Dedifferentiated amniotic fluid mesenchymal stem cell (primary cell): Measurements from ENCODE around the gene NME3.

Experiments
- DNase-seq: peaks from one replicate; pipeline ENCODE4 v3.0.0-alpha.2; 2016; ENCODE audit errors: extremely low spot score

NME3 gene

DNA sequence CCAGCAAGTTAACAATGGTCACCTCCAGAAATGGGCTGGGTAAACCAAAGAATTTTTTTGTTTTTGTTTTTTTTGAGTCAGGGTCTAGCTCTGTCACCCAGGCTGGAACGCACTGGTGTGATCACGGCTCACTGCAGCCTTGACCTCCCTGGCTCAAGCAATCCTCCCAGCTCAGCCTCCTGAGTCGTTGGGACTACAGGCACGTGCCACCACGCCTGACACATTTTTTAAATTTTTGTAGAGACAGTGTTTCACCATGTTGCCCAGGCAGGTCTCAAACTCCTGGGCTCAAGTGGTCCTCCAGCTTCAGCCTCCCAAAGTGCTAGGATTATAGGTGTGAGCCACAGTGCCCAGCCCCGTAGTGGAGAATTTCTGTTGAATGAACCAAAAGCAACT, 9.3 kb upstream of the NME3 start:
- no peak for DNase-seq

DNA sequence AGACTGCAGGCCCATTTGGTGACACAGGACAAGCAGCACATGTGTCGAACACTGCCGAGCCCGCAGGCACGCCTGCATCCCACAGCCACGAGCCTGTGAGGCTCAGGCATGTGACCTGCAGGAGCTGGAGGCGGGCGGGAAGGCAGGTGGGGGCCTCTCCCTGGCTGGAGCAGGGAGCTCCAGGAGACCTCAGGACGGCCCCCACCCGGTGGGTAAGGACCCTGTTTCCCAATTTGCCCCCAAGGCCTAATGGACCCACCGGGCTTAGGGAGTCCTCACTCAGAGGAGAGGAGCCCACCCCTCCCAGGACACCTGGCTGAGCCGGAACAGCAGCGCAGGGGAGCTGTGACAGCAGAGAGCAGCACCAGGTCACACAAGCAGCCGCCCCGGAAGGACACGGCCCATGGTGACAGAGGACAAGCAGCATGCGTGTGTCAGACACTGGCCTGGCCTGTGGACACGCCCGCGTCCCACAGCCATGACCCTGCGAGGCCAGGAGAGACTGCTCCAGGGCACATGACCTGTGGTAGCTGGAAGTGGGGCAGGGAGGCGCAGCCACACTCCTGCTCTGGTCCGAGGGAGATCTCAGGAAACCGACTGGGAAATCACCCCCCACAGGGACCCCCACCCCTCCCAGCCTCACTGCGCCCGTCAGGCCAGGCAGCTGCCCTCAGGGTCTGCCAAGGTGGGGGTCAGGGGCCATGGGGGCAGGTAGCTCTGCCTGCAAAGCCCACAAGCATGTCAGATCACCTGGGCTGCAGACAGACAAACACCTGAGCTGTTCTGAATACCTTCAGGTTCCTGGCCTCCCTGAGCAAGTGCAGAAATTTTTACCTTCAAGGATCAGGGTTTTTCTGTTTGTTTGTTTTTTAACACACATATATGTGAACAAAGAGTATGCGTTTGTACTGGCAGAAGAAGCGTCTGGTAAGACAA, 8.7 kb upstream of the NME3 start:
- no peak for DNase-seq

DNA sequence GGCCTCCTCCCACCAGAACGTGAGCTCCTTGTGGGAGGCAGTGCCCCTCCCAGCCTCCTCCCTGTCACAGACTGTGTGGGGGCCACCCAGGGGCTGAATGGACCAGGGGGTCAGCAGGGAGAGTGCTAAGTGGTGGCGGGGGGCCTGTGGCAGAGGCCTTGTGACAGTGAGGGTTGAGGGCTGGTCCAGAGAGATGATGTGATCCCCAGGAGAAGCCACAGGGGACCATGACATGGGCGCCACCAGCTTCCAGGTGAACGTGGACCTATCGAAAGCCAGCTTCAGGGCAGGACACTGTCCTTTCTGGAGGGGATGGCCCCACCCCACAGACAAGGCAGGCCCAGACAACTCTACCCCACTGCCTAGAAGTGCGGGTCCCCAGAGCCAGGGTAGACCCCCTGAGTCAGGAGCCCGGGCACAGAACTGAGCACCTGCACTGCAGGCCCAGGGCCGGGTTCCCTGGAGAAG, 7.9 kb upstream of the NME3 start:
- DNase-seq, result no peak

DNA sequence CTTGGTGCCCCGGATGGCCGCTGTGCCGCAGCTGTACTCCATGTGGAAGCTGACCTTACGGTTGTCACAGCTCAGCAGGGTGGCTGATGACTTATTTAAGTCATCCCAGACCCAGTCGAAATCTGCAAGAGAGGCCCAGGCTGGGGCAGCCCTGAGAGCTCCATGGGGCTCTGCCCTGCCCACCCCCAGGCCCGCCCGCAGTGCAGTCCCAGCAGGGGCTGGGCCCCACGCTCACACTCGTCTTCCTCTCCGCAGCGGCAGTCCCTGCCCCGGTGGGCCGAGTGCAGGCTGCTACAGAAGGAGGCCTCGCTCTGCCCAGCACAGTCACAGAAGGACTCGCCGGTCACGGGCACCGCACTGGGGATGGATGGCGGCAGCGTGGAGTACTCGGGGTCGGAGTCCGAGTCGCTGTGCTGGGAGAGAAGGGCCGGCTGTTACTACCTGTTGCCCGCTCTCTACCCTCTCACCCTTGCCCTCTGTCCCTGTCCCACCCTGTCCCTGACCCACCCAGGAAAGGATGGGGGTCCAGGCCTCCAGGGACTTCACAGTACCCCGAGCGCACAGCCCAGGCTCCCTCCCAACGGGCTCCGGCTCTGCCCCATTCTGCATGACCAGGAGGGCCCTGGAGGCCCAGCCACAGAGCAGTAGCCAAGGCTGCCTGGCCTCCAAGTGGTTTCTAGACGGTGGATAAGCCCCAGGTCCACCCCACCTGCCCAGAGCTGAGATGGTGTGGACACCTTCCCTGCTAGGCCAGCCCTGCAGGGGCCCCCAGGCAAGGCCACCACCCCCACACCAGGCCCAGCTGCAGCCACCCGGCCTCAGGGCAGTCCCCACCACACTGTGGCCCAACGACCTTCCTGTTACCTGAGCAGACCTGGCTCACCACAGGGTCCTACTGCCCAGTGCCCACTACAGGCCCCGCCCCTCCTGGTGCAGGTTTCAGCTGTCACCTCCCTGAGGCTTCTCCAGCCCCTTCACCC, 7.1 kb upstream of the NME3 start:
- no peak for DNase-seq

DNA sequence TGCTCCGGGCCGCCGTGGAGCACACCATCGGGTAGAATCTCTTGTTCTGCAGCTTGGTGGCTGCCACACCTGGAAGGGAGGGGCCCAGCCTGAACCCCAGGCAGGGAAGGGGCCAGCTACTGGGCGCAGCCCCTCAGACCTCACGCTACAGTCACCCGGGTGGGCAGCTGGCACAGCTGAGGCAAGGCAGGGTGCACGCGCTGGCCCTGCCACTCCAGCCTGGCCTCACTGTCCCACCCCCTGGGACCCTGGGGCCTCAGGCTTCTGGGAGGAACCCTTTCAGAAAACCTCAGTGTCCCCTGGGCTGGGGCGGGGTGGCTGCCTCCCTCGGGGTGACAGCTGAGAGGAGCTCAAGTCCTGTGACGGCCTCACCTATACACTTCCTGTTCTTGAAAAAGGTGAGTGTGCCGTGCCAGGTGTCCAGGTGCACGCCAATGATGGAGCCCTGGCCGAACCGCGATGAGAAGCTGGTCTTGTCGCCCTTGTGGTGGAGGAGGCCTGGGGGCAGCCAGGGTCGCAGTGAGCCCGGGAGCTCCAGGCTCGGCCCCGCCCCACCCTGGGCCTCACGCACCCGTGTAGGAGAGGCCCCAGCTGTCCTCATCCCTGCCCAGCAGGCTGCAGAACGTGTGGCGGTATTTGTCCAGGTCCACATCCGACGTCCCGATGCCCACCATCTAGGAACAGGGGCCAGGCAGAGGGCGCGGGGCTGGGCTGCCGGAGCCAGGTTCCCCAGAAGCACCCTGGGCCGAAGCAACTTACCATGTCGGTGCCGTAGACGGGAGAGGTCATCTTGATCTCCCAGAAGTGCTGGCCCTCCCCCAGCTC, 6.2 kb upstream of the NME3 start:
- DNase-seq, result no peak

DNA sequence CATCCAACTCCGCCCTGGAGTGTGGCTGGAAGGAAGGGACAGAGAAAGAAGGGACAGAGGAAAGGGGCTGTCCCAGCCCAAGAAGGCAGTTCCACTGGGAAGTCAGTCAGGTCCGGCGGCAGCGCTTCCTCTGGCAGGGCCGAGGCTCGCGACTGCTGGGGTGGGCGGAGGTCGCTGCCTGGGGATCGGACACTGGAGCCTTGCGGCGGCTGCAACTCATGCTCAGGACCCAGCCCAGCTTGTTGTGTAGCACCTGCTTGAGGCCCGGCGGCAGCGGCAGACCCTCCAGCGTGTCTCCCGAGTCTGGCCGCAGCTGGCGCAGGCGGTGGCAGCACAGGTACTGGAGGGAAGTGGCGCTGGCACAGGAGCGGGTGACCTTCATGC, 5.6 kb upstream of the NME3 start:
- DNase-seq, result no peak

DNA sequence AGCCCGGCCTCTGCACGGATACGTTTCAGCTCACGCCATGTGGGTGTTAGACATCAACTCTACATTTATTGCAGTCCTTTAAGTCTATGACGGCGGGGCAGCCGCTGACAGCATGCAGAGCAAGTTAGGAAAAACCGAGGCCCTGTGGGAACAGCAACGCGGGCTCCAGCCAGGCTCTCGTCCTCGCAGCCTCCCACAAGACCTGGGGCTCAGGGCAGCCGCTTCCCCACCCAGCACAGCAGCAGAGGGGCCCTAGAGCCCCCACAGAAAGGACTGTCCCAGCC, 5.3 kb upstream of the NME3 start:
- DNase-seq, result no peak

DNA sequence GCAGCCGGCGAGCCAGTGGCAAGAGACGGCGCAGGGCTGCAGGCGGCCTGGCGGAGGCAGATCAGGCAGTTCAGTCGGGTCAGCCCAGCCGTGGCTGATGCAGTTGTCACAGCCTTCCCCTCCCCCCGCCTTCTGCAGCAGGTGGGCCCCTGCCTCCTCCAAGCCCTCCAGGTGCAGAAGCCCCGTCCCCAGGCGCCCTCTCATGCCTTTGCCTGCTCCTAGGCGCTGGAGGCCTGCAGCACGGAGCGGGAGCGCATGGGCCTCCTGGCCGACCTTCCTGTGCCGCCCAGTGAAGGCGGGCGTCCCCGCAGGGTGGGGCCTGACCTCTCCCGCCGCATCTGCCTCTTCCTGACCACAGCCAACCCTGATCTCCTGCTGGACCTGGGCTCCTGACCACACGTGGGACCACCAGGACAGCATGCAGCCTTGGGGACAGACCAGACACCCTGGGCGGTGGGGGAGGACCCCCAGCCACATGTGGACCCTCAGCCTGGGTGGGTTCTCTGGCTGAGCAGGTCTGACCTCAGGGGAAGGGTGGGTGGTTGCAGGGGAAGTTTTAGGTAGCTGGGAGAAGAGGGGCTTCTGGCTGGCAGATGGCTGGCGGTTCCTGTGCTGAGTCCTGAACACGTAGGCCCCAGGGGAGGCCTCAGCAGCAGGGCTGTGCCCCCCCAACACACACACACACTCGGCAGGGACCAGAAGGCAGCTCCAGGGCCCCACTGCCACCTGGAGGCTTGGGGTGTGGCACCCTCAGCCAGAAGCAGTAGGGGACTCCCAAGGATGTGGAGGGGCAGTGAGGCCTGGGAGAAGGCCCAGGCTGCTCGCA, 4.7 kb upstream of the NME3 start:
- no peak for DNase-seq

DNA sequence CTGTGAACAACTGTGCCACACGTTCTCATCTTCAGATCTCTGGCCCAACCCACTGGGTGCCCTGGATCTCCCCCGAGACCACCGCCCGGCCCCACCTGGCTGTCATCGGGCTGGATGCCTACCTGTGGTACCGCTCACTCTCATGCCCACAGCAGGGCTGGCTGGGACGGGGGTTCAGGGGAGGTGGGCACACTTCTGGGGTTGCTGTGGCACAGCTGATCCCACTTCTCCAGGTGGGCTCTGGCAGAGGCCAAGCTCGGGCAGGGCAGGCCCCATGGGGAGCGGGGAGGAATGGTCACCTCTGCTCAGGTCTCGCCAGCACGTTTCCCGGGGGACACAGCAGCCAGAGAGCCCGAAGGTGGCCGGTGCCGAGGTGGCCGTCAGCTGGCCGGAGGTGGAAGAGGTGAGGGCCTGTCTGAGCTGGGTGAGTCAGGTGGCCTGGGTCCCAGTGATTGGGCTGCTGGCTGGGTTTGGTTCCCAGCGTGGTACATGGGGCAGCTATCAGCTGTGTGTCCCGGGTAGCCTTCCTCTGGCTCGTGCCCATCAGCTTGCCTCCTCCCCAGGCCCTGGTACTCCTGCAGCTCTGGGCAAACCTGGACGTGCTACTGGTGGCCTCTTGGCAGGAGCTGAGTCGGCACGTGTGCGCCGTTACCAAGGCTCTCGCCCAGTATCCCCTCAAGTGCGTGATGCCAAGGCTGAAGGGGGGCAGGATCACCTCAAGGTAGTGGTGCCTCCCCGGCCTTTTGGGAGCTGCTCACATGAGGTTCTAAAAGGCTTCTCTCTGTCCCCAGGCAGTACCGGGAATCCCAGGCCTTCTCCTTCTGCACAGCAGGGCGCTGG, 3.9 kb upstream of the NME3 start:
- DNase-seq, result no peak

DNA sequence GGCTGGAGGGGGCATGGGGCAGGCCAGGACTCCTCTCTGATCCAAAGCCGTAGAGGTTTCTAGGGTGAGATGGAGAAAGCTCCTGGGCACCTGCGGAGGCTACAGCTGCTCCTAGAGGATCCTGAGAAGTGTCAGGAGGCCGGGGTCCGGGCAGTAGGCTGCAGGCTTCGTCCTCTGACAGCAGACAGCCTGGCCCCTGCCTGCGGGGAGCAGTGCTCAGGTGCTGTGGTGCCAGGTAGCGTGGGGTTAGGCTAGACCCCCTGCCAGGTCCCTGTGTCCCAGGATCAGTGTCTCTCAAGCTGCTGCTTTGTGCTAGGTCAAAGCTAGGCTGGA, 3.1 kb upstream of the NME3 start:
- DNase-seq, result no peak

DNA sequence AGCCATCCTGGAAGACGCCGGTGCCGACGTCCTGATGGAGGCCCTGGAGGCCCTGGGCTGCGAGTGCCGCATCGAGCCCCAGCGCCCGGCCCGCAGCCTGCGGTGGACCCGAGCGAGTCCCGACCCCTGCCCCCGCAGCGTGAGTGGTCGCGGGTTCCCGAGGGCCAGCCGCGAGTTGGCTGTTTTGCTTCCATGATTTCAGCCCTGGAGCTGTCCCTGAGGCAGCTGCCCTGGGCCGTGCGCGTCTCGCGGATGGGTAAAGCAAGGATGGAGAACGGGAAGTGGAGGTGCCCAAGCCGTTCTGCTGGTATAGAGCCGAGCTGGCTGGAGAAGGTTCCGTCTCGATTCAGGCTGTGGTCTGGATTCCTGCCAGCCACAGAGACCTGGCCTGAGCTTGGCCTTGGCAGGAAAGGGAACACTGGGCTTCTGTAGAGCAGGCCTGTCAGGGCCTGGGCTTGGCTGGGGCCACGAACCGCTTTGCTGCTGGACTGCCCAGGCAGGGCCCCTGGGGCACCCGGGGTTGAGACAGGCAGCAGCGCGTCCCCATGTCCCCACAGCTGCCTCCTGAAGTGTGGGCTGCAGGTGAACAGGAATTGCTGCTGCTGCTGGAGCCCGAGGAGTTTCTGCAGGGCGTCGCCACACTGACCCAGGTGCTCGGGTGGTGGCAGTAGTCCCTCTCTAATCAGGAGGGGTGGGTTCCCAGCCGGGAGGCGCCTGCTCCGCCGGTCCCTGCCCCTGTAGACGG, 2.5 kb upstream of the NME3 start:
- DNase-seq, result no peak

DNA sequence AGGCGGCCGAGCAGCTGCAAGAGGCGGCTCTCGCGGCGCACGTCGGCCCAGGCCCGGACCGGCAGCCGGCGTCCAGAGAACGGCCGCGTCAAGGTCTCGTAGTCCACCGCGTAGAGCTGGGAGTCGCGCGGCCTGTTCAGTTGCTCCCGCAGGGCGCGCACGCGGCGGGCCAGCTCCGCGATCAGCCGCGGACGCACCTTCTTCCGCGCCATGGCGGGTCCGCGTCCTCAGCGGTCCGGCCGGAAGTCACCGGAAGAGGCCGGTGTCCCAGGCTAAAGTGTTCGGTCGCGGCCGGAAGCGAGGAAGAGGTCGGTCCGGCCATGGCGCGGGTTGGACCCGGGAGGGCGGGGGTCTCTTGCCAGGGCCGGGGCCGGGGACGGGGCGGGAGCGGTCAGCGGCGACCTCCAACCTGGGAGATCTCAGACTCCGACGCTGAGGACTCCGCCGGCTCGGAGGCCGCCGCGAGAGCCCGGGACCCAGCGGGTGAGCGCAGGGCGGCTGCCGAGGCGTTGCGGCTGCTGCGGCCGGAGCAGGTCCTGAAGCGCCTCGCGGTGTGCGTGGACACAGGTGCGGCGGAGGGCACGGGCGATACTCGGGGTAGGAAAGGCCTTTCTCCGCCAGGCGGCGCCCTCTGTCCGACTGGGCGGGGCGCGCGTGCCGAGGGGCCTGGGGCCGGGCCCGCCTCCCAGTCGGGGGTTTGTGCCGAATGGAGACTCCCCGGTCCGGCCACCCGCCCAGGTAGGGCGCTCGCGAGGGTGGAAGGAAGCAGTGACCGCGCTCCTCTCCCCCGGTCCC, 1.8 kb upstream of the NME3 start, which contains the start of gene MRPS34:
Gene MRPS34 (minus strand): TSS at position 227 of the 795 bp plus-strand sequence. CDS start 15 bp downstream, at position 212.
- DNase-seq, result peak; percentile 77

DNA sequence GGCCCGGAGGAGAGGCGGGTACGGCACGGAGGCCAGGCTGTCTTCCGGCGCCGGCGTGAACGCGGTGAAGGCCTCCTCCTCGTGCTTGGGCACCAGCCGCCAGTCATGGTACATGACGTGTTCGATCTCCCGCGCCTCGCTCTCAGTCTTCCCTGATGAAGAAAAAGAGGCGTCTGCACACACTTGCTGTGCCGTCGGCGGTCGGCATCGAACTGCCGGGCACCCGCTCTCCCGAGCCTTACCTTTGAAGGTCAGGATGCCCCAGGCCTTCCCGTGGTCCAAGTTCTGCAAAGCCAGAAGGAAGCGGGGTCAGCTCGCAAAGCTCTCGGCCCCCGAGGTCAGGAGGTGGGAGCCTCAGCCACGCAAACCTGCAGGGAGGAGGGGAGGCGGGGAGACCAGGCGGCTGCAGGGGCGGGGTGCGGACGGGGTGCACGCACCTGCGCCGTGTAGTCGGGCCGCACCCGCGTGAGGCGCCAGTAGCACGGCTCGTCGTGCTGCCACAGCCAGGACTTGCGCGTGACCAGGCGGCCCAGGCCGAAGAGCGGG, 1.1 kb upstream of the NME3 start, which contains the start of gene EME2:
Gene EME2 (plus strand): TSS at position 449 of the 546 bp plus-strand sequence. CDS start 418 bp downstream, outside the sequence.
- no peak for DNase-seq

DNA sequence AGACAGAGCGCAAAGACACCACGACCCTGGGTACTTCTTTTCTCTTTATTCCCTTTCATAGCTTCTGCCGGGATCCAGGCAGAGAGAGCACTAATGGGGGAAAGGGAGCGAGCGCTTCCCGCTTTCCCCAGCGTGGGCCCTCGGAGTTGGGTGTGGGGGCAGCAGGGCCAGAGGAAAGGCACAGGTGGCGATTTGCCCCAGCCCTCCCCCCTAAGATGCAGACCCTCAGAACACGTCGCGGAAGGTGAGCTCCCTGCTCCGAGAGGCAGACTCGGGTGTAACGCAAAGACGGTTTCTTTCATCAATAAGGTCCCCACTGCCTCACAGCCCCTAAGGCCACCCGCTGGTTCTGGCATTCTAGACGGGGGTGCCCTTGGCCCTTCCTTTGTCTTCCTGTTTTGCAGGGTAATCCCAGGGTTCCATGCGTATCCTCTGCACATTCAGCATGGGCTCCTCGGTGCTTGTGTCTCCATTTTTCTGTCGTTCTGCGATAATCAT, 570 bp upstream of the NME3 start:
- no peak for DNase-seq

DNA sequence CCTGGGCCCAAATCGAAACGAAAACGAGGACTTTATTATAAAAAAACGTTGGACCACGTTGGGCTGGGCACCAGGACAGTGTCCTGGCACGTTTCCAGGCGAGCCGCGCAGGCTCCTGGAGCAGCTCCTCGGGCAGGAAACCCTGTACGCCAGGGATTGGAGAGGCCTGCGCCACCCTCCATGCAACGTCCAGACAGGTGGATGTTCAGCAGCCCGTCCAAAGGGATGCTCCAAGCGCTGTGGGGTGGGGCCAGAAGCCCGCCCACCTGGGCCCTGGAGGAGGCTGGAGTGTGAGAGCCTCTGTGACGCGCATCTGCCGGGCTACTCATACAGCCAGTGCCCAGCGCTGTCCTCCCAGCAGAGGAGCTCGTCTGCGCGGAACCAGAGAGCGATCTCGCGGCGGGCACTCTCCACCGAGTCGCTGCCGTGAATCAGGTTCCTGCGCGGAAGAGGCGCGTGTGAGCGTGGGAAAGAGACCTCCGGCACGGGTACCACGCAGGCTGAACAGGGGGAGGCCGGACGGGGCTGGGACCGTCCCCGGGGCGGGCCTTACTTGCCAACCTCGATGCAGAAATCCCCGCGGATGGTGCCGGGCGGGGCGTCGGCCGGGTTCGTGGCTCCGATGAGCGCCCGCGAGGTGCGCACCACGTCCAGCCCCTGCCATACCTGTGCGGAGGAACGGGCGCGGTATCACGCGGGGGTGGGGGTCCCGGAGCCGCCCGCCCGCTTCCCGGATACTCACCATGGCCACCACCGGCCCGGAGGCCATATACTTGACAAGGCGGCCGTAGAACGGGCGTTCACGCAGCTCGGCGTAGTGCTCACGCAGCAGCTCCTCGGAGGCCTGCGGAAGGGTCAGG, 785 bp downstream of the NME3 start:
- no peak for DNase-seq

DNA sequence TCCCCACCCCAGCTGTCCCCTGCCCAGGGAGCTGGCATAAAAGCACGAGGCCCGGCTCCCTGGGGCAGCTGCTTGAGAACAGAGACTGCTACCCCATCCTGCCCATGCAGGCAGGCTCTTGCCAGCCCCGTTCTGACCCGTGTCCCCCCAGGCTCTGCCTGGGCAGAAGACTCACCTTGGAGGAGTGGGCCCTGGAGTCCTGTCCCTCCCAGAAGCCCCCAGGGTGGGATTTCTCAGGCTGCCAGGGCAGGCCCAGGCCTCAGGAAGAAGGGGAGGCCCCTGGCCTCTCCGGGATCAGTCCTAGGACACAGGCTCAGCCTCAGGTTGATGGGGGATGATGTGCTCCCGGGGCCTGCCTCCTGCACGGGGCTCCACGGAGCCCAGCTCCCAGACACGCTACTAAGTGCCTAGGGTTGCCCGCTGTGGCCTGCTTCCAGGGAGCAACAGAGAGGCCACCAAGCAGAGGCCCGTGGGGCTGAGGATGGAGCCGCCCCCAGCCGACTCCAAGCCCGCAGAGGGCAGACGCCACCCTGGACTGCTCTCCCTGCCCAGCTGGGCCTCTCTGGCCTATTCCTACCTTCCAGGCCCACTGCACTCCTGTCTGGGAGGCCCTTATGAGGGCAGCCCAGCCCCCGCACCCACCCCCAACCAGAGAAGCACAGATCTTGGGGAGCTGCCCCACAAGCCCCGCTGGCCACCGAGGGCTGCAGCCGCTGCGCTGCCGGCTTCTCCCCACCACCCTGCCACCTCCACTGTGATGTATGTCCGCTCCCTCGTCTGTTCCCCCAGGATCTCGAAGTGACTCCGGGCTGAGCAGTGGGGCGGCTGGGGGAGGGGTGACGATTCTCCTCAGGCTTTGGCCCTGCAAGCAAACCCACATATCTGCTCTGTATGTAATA, 1.7 kb downstream of the NME3 start:
- no peak for DNase-seq
